RKO (cell line): Measurements from ENCODE around the gene DTD2.
"Not testable (repeated sequence)": the region's sequence is repeated elsewhere in the genome, so short reads cannot be mapped to it uniquely, and the experiment has no call there.

Source experiments
- DNase-seq: peaks from one replicate; pipeline ENCODE4 v3.0.0-alpha.2; 2016; ENCODE audit warnings: low spot score

DTD2 gene

DNA sequence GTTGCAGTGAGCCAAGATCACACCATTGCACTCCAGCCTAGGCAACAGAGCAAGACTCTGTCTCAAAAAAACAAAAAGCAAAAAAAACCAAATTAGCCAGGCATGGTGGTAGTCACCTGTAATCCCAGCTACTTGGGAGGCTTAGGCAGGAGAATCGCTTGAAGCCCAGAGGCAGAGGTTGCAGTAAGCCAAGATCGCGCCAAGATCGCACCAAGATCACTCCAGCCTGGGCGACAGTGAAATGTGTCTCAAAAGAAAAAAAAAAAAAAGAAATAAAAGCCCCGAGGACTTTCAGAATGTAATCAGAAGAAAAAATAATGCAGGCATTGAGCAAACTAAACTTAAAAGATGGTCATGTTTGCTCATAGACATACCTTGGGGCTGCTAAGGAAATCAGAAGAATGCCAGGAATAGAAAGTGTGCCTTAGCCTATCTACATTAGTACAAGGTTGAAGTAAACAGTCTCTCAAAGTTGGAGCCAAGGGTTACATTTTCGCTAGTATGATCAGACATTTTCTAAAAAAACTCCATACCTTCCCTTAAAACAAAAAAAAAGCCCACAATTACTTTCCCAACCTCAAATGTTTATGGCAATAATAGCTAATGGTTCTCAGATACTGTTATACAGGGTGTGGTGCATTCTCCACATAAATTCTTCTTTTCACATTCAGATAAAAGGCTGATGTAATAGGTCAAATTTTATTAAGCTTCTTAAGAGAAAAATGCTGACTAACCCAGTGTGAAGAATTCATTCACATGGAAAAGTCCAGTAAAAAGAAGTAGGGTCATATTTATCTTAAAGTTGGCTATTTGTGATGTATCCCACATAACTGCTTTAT lies 15.8 kb downstream of the DTD2 start:
- no peak for DNase-seq

GRCh38 chr14:31440280-31440679 lies 17.0 kb downstream of the DTD2 start:
- no peak for DNase-seq

DNA sequence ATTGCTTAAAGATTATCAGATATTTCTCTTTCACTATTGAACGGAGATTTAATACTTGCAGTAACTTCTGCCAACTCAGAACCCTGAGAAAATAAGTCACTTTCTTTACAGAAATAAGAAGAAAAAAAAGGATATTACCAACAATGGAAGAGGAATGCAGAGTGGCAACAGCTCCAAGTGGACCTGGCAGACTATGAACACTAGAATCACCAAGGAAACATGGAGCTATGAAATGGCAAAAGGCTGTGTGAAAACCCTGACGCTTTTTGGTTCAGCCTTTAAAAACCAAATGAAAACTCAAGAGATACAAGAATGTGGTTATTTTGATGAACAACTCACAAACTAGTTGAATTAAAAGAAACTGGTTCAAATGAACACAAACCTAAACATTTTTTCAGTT lies 17.7 kb downstream of the DTD2 start:
- DNase-seq, result no peak

- DNase-seq, result not testable (repeated sequence)
Measured at GRCh38 chr14:31437045-31437691, 20.1 kb downstream of the DTD2 start.

- no peak for DNase-seq
Measured at GRCh38 chr14:31435276-31435675, 22.0 kb downstream of the DTD2 start.

DNA sequence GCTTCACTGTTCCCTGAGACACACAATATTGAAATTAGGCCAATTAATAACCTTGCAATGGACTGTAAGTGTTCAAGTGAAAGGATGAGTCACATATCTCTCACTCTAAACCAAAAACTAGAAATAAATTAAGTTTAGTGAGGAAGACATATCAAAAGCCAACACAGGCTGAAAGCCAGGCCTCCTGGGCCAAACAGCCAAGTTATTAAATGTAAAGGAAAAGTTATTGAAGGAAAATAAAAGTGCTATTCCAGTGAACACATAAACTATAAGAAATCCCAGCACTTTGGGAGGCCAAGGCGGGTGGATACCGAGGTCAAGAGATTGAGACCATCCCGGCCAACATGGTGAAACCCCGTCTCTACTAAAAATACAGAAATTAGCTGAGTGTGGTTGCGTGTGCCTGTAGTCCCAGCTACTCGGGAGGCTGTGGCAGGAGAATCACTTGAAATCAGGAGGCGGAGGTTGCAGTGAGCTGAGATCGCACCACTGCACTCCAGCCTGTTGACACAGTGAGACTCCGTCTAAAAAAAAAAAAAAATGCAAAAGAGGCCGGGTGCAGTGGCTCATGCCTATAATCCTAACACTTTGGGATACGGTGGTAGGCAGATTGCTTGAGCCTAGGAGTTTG lies 26.6 kb downstream of the DTD2 start:
- no peak for DNase-seq

DNA sequence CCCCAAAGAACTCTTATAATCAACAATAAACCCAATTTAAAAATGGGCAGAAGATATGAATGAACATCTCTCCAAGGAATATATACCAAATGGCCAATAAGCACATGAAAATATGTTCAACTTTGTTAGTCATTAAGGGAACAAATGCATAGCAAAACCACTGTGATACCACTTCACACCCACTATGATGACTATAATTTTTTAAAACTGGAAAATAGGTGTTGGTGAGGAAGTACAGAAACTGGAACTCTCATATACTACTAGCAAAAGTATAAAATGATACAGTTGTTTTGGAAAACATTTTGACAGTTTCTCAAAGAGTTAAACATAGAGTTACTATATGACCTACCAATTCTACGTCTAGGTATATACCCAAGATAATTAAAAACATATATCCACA lies 27.5 kb downstream of the DTD2 start:
- DNase-seq, result no peak

- no peak for DNase-seq
Measured at GRCh38 chr14:31428011-31428410, 29.3 kb downstream of the DTD2 start.

- DNase-seq, result no peak
Measured at GRCh38 chr14:31426663-31427062, 30.6 kb downstream of the DTD2 start.

- no peak for DNase-seq
Measured at GRCh38 chr14:31425905-31426304, 31.4 kb downstream of the DTD2 start.

- DNase-seq, result no peak
Measured at GRCh38 chr14:31421200-31421599, 36.1 kb downstream of the DTD2 start.

DNA sequence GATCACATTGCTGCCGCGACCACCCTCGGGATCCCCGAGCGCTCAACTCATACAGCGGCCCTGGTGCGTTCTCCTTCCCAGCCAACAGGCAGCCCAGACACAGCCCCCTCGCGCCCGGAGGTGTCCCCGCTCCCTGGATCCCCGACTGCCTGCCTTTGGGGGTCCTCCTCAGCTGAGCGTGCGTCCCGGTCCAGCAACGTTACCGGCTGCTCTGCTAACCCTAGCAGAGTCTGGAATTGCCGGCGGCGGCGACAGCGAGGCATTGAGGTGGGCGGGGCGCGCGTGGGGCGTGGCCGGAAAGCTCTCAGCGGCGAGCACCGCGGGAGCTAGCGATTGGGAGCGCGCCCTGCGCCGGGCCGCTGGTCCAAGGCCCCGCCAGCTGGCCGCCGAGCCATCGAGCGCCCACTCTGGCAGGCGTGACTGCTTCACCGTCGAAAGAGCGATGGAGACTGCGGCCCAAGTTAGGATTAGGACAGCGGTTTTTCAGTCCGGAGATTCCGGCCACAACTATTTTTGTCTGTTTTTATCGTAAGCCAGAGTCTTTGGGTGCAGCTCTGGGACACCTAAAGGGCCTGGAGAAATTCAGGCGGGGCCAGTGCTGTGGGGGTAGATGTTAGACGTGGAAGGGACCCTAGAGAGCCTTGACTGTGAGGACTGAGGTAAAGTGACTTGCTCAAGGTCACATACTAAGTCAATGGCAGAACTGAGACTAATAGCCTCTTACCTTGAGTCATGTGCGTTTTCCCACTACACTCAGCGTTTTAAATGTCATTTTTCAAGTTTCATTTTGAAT lies 36.8 kb downstream of the DTD2 start, which contains the start of gene HEATR5A:
HEATR5A (minus strand) TSS at position 232 of the 793 bp plus-strand sequence. CDS start 17,575 bp downstream, outside the sequence.
- DNase-seq, result peak; percentile 96

GRCh38 chr14:31419967-31420318 lies 37.4 kb downstream of the DTD2 start:
- DNase-seq, result peak; percentile 56

DNA sequence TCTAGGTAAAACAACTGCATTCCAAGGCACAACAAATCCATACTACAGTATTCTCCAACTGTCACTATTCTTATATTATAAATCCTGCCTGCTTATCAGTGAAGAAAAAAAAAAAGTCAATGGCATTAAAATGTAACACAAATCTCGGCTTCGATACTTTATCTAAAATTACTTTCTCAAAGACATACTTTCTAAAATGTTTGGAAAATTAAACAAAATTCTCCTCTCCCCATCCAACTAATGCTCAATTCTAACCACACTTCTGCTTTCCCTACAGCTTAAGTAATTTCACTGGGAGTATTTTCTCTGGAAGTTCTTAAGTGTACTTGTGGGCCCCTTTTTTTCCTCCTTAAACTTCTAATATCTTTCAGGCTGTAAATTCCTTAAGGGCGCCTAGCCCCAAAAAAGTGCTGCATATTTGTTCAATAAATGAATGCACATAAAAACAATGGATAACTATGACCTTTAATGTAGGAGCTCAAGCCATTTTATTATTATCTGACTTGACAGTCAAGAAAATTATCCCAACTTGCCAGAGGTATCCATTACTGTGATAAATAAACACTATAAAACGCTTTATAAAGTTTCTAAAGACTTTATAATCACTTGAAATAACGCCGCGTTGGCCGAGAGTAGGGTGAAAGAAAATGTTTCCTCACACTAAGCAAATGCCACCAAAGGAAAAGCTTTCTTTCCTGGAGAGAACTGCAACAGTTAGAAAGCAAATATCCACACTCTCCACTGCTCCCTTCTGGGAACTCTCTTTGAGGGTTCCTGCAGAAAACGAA lies 37.9 kb downstream of the DTD2 start:
- peak; percentile 31 for DNase-seq

DNA sequence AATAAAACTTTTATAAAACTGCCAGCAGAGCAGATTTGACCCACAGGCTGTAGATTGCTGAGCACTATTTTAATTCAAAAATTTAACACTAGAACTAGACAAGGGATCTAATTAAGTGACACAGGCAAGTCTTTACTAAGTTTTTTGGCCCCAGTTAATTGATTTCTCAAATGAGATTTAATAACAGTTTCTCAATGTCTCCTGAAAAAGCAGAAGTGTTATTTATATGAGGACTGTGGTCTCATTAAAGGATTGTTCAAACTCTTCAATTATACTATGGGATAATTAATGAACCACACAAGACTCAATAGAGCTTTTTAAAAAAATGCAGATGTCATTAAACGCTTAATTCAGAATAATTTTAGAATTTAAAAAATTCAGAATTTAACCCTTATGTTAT lies 38.9 kb downstream of the DTD2 start:
- no peak for DNase-seq

GRCh38 chr14:31414190-31414833 lies 43.0 kb downstream of the DTD2 start:
- DNase-seq, result peak; percentile 58

DNA sequence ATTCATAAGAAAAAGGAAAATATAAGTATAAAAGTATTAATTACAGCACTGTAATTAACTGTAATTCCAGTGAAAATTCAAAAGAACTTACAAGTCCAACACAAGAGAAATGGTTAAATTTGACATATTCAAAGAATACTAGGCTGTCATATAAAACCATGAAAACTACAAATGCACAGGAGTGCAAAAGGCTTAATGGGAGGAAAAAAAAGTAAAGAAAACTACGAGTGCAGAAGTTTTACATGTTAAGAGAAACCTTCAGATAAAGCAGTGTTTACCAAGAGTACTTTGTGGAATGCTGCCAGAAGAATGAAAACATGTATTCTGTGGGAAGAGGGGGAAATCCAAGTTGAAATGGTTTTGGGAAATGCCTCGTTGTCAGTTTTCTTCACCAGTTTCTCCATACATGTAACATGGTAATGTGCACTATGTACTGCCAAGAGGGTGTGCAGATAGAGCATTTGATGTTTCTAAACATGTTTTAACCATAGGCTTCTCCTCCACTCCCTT lies 46.0 kb downstream of the DTD2 start:
- no peak for DNase-seq

DNA sequence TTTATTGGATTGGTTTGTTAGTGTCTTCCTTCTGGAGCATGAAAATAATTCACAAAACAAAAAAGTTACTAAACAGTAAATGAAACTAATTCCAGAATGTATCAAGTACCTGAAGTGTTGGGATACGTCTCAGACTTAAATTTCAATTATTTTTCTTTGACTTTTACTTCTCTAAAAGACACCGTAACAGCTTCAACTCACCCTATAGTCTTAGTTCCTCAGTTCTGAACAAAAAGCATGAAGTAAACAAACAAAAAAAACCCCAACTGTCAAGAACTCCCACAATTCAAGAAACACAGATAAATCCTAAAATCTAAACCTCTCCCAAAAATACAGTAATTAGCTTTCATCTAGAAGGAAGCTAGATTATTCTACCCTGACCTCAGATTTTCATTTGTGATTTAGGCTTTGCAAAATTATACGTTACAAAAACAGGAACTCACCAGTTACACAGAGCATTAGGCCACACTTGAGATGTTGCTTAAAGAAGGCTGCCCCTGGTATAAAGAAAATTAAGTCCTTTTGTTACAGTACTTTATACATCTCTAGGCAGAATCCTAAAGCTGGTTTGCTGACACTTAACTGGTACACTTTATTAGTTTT lies 47.2 kb downstream of the DTD2 start:
- no peak for DNase-seq

DNA sequence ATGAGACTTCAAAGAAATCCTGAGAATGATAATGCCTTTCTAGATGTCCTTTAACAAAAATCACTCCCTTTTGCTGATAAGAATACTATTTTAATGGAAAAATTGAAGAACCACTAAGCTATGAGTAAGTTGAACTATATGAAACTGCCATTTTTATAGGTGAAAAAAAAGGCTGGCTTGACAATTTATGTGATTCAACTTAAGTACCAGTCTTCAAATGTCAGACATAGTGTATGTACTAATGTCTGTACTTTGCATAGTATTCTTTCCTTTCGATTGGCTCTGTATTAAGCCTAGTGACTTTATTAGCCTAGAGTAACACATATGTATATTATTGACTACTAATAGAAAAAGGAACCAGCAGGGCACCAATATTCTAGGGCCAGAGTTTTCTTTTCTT lies 48.9 kb downstream of the DTD2 start:
- no peak for DNase-seq

GRCh38 chr14:31405599-31406232 lies 51.6 kb downstream of the DTD2 start:
- no peak for DNase-seq
